GM12878 (cell line): ENCODE data around the gene AGBL4. TPM values are rescaled to one million over a fixed set of nuclear protein-coding genes. Genes with fewer than 3 reads are reported as not detected.

Source experiments
- BHLHE40 ChIP-seq, 2 experiments: fragments of 450-650 bp in 1 of 2; IDR thresholded peaks; 2 replicates each; pipeline ENCODE4 v1.6.1; 2011 to 2017; ENCODE audit warnings: low read depth in 2 of 2, borderline replicate concordance in 1 of 2, improper control_type of control experiment in 1 of 2, low read length in 1 of 2, mild to moderate bottlenecking in 1 of 2
- CHD4 ChIP-seq: fragments of 200-600 bp; sonication (generic); IDR thresholded peaks from 2 replicates; pipeline ENCODE4 v1.6.1; 2016; ENCODE audit warnings: mild to moderate bottlenecking
- DPF2 ChIP-seq: fragments of 450-650 bp; IDR thresholded peaks from 2 replicates; pipeline ENCODE4 v1.6.1; 2017; ENCODE audit warnings: mild to moderate bottlenecking
- ESRRA ChIP-seq: IDR thresholded peaks from 2 replicates; pipeline ENCODE4 v1.6.1; 2012; ENCODE audit warnings: mild to moderate bottlenecking, low read length, improper control_type of control experiment
- EZH2 ChIP-seq: IDR thresholded peaks from 2 replicates; pipeline ENCODE4 v1.6.1; 2012; ENCODE audit warnings: low read depth, mild to moderate bottlenecking, control low read depth, inconsistent platforms, low read length, borderline replicate concordance; ENCODE audit not compliant: control insufficient read depth
- FOS ChIP-seq: IDR thresholded peaks from 3 replicates; pipeline ENCODE4 v1.6.1; 2011; ENCODE audit warnings: borderline replicate concordance; ENCODE audit not compliant: insufficient read length; ENCODE audit errors: extremely low read depth
- IRF4 ChIP-seq: IDR thresholded peaks from 2 replicates; pipeline ENCODE4 v1.6.1; 2011; ENCODE audit warnings: low read depth, low read length
- MEF2A ChIP-seq: IDR thresholded peaks from 2 replicates; pipeline ENCODE4 v1.6.1; 2011; ENCODE audit warnings: low read depth, mild to moderate bottlenecking, low read length, moderate library complexity; ENCODE audit not compliant: insufficient read depth
- MTA3 ChIP-seq: IDR thresholded peaks from 2 replicates; pipeline ENCODE4 v1.6.1; 2012; ENCODE audit warnings: low read length, inconsistent platforms, borderline replicate concordance
- NR2F1 ChIP-seq: fragments of 450-650 bp; conservative IDR thresholded peaks from 2 replicates; pipeline ENCODE4 v1.6.1; 2017; ENCODE audit warnings: mild to moderate bottlenecking
- SIN3A ChIP-seq: IDR thresholded peaks from 2 replicates; pipeline ENCODE4 v1.6.1; 2012; ENCODE audit warnings: low read depth, low read length, improper control_type of control experiment
- STAT1 ChIP-seq: fragments of 450-650 bp; conservative IDR thresholded peaks from 2 replicates; pipeline ENCODE4 v1.6.1; 2014; ENCODE audit warnings: antibody characterized with exemption, mild to moderate bottlenecking
- TCF3 ChIP-seq: IDR thresholded peaks from 2 replicates; pipeline ENCODE4 v1.6.1; 2012; ENCODE audit warnings: low read depth, mild to moderate bottlenecking, low read length, borderline replicate concordance; ENCODE audit not compliant: insufficient read depth
- YY1 ChIP-seq: IDR thresholded peaks from 2 replicates; pipeline ENCODE4 v1.6.1; 2011; ENCODE audit warnings: low read depth, mild to moderate bottlenecking, low read length
- ZBED1 ChIP-seq: IDR thresholded peaks from 2 replicates; pipeline ENCODE4 v1.6.1; 2016; ENCODE audit warnings: borderline replicate concordance
- ZSCAN29 ChIP-seq: fragments of 450-650 bp; IDR thresholded peaks from 2 replicates; pipeline ENCODE4 v1.6.1; 2017; ENCODE audit warnings: mild to moderate bottlenecking, moderate library complexity
- polyA plus RNA-seq, 11 experiments: library from polyadenylated mRNA; depleted of rRNA in 4 of 11; unstranded in 6 of 11; stranded (reverse) in 5 of 11; fragments of >200 nt; fragmentation: Nextera tagmentation in 4 of 11; fragmentation: Illumina TruSeq in 1 of 11; extraction: Ambion mirVana in 4 of 11; extraction: Trizol in 1 of 11; gene quantifications; 1 replicate in 1 of 11; 2 replicates in 10 of 11; pipeline versions ENCODE4 v1.2.1 to v1.2.3, GENCODE V29; 2011 to 2016; ENCODE audit warnings: inconsistent platforms in 2 of 11, missing spikeins in 2 of 11, low read depth in 1 of 11
- total RNA-seq, 4 experiments: library from RNA; depleted of rRNA in 3 of 4; stranded (reverse); fragments of >200 nt in 3 of 4; fragmentation: Illumina TruSeq in 1 of 4; extraction: Trizol in 1 of 4; gene quantifications; 2 replicates each; pipeline versions ENCODE4 v1.2.1 to v1.2.3, GENCODE V29; 2013 to 2021
- TF ChIP-seq, protein P1 (sequence below): fragments of 450-650 bp; formaldehyde crosslinking; IDR thresholded peaks from 2 replicates; pipeline ENCODE4 v1.4.0; 2022; ENCODE audit warnings: mild to moderate bottlenecking, moderate library complexity
- TF ChIP-seq, protein P2 (sequence below): fragments of 450-650 bp; IDR thresholded peaks from 2 replicates; pipeline ENCODE4 v1.6.1; 2018; ENCODE audit warnings: borderline replicate concordance, mild to moderate bottlenecking; ENCODE audit not compliant: partially characterized antibody
- TF ChIP-seq, protein P3 (sequence below): fragments of 450-650 bp; IDR thresholded peaks from 2 replicates; pipeline ENCODE4 v1.6.1; 2016; ENCODE audit warnings: mild to moderate bottlenecking, moderate library complexity, borderline replicate concordance
- TF ChIP-seq, protein P4 (sequence below): IDR thresholded peaks from 2 replicates; pipeline ENCODE4 v1.6.1; 2011; ENCODE audit warnings: low read depth, low read length, improper control_type of control experiment, borderline replicate concordance

AGBL4 gene
- total and polyA plus RNA-seq, 10 of the 15 experiments (the other 5 are each of a cell fraction or from before 2014, with no cell fraction given), result 0.31 TPM; not detected in 9

DNA sequence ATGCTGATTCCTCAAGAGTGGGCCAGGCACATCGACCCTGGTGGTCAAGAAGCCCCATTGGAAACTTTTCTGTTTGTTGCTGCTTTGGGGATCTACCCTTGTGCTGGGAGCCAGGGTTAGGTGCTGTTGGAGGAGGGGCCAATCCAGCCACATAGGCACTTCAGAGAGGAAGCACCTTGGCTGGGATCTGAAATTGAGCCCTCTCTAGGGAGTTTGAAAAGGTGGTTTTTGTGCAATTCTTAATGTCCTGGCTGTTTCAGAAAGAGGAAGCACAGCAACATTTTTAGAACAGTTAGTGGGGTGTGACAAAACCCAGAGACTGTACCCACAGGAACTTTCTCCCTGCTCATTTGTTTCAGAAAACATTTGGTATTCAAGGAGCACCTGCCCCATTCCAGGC is 1229.9 kb downstream of the AGBL4 start (continued):
- TF ChIP-seq, protein P1, sequence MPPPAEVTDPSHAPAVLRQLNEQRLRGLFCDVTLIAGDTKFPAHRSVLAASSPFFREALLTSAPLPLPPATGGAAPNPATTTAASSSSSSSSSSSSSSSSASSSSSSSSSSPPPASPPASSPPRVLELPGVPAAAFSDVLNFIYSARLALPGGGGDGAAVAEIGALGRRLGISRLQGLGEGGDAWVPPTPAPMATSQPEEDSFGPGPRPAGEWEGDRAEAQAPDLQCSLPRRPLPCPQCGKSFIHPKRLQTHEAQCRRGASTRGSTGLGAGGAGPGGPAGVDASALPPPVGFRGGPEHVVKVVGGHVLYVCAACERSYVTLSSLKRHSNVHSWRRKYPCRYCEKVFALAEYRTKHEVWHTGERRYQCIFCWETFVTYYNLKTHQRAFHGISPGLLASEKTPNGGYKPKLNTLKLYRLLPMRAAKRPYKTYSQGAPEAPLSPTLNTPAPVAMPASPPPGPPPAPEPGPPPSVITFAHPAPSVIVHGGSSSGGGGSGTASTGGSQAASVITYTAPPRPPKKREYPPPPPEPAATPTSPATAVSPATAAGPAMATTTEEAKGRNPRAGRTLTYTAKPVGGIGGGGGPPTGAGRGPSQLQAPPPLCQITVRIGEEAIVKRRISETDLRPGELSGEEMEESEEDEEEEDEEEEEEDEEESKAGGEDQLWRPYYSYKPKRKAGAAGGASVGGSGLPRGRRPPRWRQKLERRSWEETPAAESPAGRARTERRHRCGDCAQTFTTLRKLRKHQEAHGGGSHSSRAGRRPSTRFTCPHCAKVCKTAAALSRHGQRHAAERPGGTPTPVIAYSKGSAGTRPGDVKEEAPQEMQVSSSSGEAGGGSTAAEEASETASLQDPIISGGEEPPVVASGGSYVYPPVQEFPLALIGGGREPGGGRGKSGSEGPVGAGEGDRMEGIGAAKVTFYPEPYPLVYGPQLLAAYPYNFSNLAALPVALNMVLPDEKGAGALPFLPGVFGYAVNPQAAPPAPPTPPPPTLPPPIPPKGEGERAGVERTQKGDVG (CRISPR knock-in tag), result no peak
- TF ChIP-seq SIN3A, result no peak
- TF ChIP-seq CHD4, result no peak
- TF ChIP-seq ESRRA, result no peak
- no peak for TF ChIP-seq MTA3
- no peak for TF ChIP-seq TCF3
- TF ChIP-seq DPF2, result no peak
- no peak for TF ChIP-seq ZSCAN29
- no peak for TF ChIP-seq BHLHE40 (IDR thresholded peaks at IDR 0.05; ENCODE audit: borderline replicate concordance in 1 of 2, low read depth in 2 of 2, low read length in 1 of 2)
- peak; percentile 63; the same call in 1 of the 2 replicates for TF ChIP-seq MEF2A
- TF ChIP-seq, protein P2, sequence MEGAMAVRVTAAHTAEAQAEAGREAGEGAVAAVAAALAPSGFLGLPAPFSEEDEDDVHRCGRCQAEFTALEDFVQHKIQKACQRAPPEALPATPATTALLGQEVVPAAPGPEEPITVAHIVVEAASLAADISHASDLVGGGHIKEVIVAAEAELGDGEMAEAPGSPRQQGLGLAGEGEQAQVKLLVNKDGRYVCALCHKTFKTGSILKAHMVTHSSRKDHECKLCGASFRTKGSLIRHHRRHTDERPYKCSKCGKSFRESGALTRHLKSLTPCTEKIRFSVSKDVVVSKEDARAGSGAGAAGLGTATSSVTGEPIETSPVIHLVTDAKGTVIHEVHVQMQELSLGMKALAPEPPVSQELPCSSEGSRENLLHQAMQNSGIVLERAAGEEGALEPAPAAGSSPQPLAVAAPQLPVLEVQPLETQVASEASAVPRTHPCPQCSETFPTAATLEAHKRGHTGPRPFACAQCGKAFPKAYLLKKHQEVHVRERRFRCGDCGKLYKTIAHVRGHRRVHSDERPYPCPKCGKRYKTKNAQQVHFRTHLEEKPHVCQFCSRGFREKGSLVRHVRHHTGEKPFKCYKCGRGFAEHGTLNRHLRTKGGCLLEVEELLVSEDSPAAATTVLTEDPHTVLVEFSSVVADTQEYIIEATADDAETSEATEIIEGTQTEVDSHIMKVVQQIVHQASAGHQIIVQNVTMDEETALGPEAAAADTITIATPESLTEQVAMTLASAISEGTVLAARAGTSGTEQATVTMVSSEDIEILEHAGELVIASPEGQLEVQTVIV, result no peak
- TF ChIP-seq, protein P3, sequence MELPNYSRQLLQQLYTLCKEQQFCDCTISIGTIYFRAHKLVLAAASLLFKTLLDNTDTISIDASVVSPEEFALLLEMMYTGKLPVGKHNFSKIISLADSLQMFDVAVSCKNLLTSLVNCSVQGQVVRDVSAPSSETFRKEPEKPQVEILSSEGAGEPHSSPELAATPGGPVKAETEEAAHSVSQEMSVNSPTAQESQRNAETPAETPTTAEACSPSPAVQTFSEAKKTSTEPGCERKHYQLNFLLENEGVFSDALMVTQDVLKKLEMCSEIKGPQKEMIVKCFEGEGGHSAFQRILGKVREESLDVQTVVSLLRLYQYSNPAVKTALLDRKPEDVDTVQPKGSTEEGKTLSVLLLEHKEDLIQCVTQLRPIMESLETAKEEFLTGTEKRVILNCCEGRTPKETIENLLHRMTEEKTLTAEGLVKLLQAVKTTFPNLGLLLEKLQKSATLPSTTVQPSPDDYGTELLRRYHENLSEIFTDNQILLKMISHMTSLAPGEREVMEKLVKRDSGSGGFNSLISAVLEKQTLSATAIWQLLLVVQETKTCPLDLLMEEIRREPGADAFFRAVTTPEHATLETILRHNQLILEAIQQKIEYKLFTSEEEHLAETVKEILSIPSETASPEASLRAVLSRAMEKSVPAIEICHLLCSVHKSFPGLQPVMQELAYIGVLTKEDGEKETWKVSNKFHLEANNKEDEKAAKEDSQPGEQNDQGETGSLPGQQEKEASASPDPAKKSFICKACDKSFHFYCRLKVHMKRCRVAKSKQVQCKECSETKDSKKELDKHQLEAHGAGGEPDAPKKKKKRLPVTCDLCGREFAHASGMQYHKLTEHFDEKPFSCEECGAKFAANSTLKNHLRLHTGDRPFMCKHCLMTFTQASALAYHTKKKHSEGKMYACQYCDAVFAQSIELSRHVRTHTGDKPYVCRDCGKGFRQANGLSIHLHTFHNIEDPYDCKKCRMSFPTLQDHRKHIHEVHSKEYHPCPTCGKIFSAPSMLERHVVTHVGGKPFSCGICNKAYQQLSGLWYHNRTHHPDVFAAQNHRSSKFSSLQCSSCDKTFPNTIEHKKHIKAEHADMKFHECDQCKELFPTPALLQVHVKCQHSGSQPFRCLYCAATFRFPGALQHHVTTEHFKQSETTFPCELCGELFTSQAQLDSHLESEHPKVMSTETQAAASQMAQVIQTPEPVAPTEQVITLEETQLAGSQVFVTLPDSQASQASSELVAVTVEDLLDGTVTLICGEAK, result no peak
- no peak for TF ChIP-seq EZH2
- TF ChIP-seq, protein P4, sequence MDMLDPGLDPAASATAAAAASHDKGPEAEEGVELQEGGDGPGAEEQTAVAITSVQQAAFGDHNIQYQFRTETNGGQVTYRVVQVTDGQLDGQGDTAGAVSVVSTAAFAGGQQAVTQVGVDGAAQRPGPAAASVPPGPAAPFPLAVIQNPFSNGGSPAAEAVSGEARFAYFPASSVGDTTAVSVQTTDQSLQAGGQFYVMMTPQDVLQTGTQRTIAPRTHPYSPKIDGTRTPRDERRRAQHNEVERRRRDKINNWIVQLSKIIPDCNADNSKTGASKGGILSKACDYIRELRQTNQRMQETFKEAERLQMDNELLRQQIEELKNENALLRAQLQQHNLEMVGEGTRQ, result no peak
- TF ChIP-seq YY1, result no peak
- TF ChIP-seq ZBED1, result no peak
- TF ChIP-seq IRF4, result no peak
- TF ChIP-seq NR2F1, result no peak
- TF ChIP-seq FOS, result no peak
- no peak for TF ChIP-seq STAT1
